GM23338 (cell line): Measurements from ENCODE around the gene SLC2A2. TPM values are rescaled to one million over a fixed set of nuclear protein-coding genes. Genes with fewer than 3 reads are reported as not detected.

Experiments used
- ATAC-seq: fragments of 200-7000 bp; cut with Tn5 transposase; 3 replicates; pipeline ENCODE4 v1.9.1; 2020
- DNase-seq: peaks from one replicate; pipeline ENCODE4 v3.0.0-alpha.2; 2015; ENCODE audit warnings: low spot score
- H2AFZ ChIP-seq: fragments of 200-600 bp; sonication (generic); 2 replicates; pipeline ENCODE4 v1.8.0; 2016; ENCODE audit warnings: antibody characterized with exemption, mild to moderate bottlenecking, moderate library complexity
- H3F3A ChIP-seq: fragments of 200-600 bp; sonication (generic); replicated peaks from 2 replicates; pipeline ENCODE4 v1.8.0; 2017; ENCODE audit warnings: antibody characterized with exemption, mixed run types, low read depth
- H3K27ac ChIP-seq: fragments of 200-600 bp; sonication (generic); 2 replicates; pipeline ENCODE4 v1.6.1; 2016; ENCODE audit warnings: low read depth
- H3K27me3 ChIP-seq: fragments of 200-600 bp; sonication (generic); 2 replicates; pipeline ENCODE4 v1.8.0; 2016; ENCODE audit warnings: mild to moderate bottlenecking, mixed run types, moderate library complexity; ENCODE audit not compliant: insufficient read depth
- H3K36me3 ChIP-seq: fragments of 200-600 bp; sonication (generic); 2 replicates; pipeline ENCODE4 v1.8.0; 2016; ENCODE audit warnings: mild to moderate bottlenecking; ENCODE audit not compliant: insufficient read depth
- H3K4me1 ChIP-seq: fragments of 200-600 bp; sonication (generic); 2 replicates; pipeline ENCODE4 v1.8.0; 2016; ENCODE audit warnings: mild to moderate bottlenecking, moderate library complexity; ENCODE audit not compliant: insufficient read depth
- H3K4me2 ChIP-seq: fragments of 200-600 bp; sonication (generic); 2 replicates; pipeline ENCODE4 v1.7.1; 2017; ENCODE audit warnings: mixed run types
- H3K4me3 ChIP-seq: fragments of 200-600 bp; sonication (generic); 2 replicates; pipeline ENCODE4 v1.6.1; 2016; ENCODE audit warnings: mixed run types
- H3K79me2 ChIP-seq: fragments of 200-600 bp; sonication (generic); replicated peaks from 2 replicates; pipeline ENCODE4 v1.8.0; 2017; ENCODE audit warnings: mild to moderate bottlenecking; ENCODE audit not compliant: insufficient read depth
- H3K9me2 ChIP-seq: fragments of 200-600 bp; sonication (generic); 2 replicates; pipeline ENCODE4 v1.8.0; 2017; ENCODE audit not compliant: insufficient read depth
- H4K20me1 ChIP-seq: fragments of 200-600 bp; sonication (generic); replicated peaks from 2 replicates; pipeline ENCODE4 v1.8.0; 2017; ENCODE audit warnings: mild to moderate bottlenecking; ENCODE audit not compliant: insufficient read depth
- H3K27ac Mint-ChIP-seq: 2 replicates; pipeline ENCODE4 v1.8.0; 2020; ENCODE audit warnings: inconsistent platforms, mild to moderate bottlenecking, moderate library complexity, mixed read lengths
- H3K27me3 Mint-ChIP-seq: 3 replicates; pipeline ENCODE4 v1.8.0; 2022; ENCODE audit warnings: low read depth, mild to moderate bottlenecking, moderate library complexity, mixed read lengths, inconsistent platforms; ENCODE audit not compliant: insufficient read depth, poor library complexity
- H3K36me3 Mint-ChIP-seq: 3 replicates; pipeline ENCODE4 v1.8.0; 2021; ENCODE audit warnings: low read depth, mild to moderate bottlenecking, inconsistent platforms, moderate library complexity, mixed read lengths
- H3K4me1 Mint-ChIP-seq: 3 replicates; pipeline ENCODE4 v1.8.0; 2020; ENCODE audit warnings: mild to moderate bottlenecking, inconsistent platforms, mixed read lengths
- H3K4me3 Mint-ChIP-seq: 3 replicates; pipeline ENCODE4 v1.8.0; 2021; ENCODE audit warnings: moderate library complexity, mild to moderate bottlenecking, inconsistent platforms, mixed read lengths
- H3K9me3 Mint-ChIP-seq: 3 replicates; pipeline ENCODE4 v1.8.0; 2020; ENCODE audit warnings: moderate library complexity, mild to moderate bottlenecking, inconsistent platforms, mixed read lengths
- CREB1 ChIP-seq: fragments of 250-450 bp; sonication (Bioruptor Pico); IDR thresholded peaks from 2 replicates; pipeline ENCODE4 v1.5.0; 2020; ENCODE audit warnings: low read depth, mild to moderate bottlenecking, moderate library complexity
- EZH2 ChIP-seq: fragments of 200-600 bp; sonication (generic); IDR thresholded peaks from one replicate; pipeline ENCODE4 v1.8.0; 2017; ENCODE audit warnings: antibody characterized with exemption, mild to moderate bottlenecking, low read depth; ENCODE audit not compliant: unreplicated experiment
- EZH2phosphoT487 ChIP-seq: fragments of 200-600 bp; sonication (generic); IDR thresholded peaks from one replicate; pipeline ENCODE4 v1.8.1; 2018; ENCODE audit warnings: antibody characterized with exemption; ENCODE audit not compliant: unreplicated experiment
- NANOG ChIP-seq: IDR thresholded peaks from 2 replicates; pipeline ENCODE4 v1.6.1; 2016; ENCODE audit warnings: antibody characterized with exemption, borderline replicate concordance
- POLR2AphosphoS5 ChIP-seq: IDR thresholded peaks from 2 replicates; pipeline ENCODE4 v1.6.1; 2016; ENCODE audit warnings: antibody characterized with exemption, low read depth
- ZNF114 ChIP-seq: fragments of 250-450 bp; sonication (Bioruptor Pico); IDR thresholded peaks from 2 replicates; pipeline ENCODE4 v1.5.0; 2020; ENCODE audit warnings: mild to moderate bottlenecking, moderate library complexity
- ZNF331 ChIP-seq: fragments of 250-450 bp; sonication (Bioruptor Pico); IDR thresholded peaks from 2 replicates; pipeline ENCODE4 v1.5.0; 2020; ENCODE audit warnings: low read depth, mild to moderate bottlenecking, moderate library complexity
- polyA plus RNA-seq: library from polyadenylated mRNA; unstranded; fragments of >200 nt; fragmentation: Nextera tagmentation; extraction: Ambion mirVana; gene quantifications from 2 replicates; pipeline ENCODE4 v1.2.1, GENCODE V29; 2016
- total RNA-seq: library from RNA; depleted of rRNA; stranded (reverse); fragments of >200 nt; shearing (Covaris generic); gene quantifications from 2 replicates; pipeline ENCODE4 v1.2.3, GENCODE V29; 2014
- TF ChIP-seq, protein P1 (sequence below): IDR thresholded peaks from one replicate; pipeline ENCODE4 v1.6.1; 2018; ENCODE audit warnings: antibody characterized with exemption; ENCODE audit not compliant: unreplicated experiment
- TF ChIP-seq, protein P2 (sequence below): fragments of 250-450 bp; sonication (Bioruptor Pico); IDR thresholded peaks from 2 replicates; pipeline ENCODE4 v1.5.0; 2020; ENCODE audit warnings: mild to moderate bottlenecking, moderate library complexity
- TF ChIP-seq, protein P3 (sequence below), 2 experiments: fragments of 200-600 bp in 1 of 2; sonication (generic) in 1 of 2; conservative IDR thresholded peaks; 2 replicates each; pipeline versions ENCODE4 v1.5.1 to v1.6.1; 2016 to 2017; ENCODE audit warnings: antibody characterized with exemption in 2 of 2, low read depth in 2 of 2, mild to moderate bottlenecking in 2 of 2, moderate library complexity in 1 of 2

The SLC2A2 gene
- total and polyA plus RNA-seq, 2 experiments from 2014 or later = not detected

DNA sequence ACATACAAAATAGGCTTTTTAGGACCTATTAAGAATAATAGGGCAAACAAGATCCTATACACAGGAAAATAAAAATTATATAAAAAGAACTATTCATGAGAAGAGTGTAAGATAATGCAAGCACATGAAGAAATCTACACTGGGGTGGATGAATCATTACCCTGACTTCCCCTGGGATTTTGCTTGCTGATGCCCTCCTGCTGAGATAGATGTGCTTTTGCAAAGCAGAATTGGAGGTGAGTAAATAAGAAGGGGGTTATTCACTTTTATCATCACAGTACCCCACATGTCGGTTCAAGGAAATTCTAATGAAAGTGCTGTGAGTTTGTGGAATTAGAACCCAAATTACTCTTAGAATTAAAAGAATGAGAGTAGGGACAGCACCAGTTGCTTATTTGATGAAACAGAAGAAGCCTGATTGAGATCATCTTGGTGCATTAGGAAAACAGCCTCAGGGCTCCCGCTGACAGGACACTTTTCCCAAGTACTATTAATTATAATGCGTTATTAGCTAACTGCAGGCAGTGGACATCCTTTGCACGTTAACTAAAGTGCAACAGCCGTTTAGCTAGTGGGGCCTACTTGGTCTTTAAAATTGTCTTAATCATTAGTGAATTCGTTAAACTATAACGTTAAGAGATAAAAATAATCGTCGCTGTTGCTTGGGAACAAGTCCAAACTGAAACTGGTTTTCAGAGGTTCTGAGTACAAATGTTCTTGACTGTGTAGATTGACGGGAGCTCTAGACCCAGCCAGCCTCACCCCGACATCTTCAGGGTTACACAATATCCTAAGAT, 48.4 kb downstream of the SLC2A2 start:
- no peak overlapping the region for H3K4me3 ChIP-seq
- TF ChIP-seq CREB1 (CRISPR knock-in tag) (no peak), POLR2AphosphoS5 (no peak), NANOG (no peak), ZNF114 (CRISPR knock-in tag) (no peak), ZNF331 (no peak), EZH2 (no peak)
- TF ChIP-seq, protein P1, sequence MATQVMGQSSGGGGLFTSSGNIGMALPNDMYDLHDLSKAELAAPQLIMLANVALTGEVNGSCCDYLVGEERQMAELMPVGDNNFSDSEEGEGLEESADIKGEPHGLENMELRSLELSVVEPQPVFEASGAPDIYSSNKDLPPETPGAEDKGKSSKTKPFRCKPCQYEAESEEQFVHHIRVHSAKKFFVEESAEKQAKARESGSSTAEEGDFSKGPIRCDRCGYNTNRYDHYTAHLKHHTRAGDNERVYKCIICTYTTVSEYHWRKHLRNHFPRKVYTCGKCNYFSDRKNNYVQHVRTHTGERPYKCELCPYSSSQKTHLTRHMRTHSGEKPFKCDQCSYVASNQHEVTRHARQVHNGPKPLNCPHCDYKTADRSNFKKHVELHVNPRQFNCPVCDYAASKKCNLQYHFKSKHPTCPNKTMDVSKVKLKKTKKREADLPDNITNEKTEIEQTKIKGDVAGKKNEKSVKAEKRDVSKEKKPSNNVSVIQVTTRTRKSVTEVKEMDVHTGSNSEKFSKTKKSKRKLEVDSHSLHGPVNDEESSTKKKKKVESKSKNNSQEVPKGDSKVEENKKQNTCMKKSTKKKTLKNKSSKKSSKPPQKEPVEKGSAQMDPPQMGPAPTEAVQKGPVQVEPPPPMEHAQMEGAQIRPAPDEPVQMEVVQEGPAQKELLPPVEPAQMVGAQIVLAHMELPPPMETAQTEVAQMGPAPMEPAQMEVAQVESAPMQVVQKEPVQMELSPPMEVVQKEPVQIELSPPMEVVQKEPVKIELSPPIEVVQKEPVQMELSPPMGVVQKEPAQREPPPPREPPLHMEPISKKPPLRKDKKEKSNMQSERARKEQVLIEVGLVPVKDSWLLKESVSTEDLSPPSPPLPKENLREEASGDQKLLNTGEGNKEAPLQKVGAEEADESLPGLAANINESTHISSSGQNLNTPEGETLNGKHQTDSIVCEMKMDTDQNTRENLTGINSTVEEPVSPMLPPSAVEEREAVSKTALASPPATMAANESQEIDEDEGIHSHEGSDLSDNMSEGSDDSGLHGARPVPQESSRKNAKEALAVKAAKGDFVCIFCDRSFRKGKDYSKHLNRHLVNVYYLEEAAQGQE = no peak
- no peak for ATAC-seq

DNA sequence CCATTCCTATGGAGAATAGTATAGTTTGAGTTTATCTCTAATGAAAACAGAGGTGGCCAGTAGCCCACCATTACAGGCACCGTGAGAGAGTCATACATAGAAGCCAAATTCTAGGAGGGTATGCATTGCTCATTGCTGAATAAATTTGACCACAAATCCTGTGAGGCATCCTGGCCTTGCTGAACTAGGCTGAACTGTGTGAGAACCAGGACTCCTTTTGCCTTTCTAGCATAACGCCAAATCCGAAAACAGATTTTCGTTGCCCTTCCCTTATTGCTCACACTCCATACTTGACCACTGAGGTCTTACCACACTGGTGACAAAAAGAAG, 50.4 kb downstream of the SLC2A2 start:
- H3K27ac Mint-ChIP-seq = no peak overlapping the region
- Histone ChIP-seq H3K4me3 (no peak overlapping the region), H3K9me2 (peaks cover 7% of the 10 kb centered on the region), H3K4me1 (no peaks in the 10 kb centered on the region), H3K27ac (no peak overlapping the region), H4K20me1 (no peaks in the 10 kb centered on the region), H3F3A (no peaks in the 10 kb centered on the region), H3K36me3 (no peaks in the 10 kb centered on the region), H3K4me2 (no peak overlapping the region), H2AFZ (no peak overlapping the region), H3K27me3 (no peaks in the 10 kb centered on the region), H3K79me2 (no peaks in the 10 kb centered on the region)
- H3K9me3 Mint-ChIP-seq = no peaks in the 10 kb centered on the region; the same call in 2 of the 3 replicates
- H3K4me3 Mint-ChIP-seq = no peak overlapping the region
- no peak for DNase-seq
- no peak for ATAC-seq
- no peaks in the 10 kb centered on the region for H3K27me3 Mint-ChIP-seq
- H3K4me1 Mint-ChIP-seq = peaks cover 8% of the 10 kb centered on the region
- H3K36me3 Mint-ChIP-seq = no peaks in the 10 kb centered on the region
- TF ChIP-seq, protein P2, sequence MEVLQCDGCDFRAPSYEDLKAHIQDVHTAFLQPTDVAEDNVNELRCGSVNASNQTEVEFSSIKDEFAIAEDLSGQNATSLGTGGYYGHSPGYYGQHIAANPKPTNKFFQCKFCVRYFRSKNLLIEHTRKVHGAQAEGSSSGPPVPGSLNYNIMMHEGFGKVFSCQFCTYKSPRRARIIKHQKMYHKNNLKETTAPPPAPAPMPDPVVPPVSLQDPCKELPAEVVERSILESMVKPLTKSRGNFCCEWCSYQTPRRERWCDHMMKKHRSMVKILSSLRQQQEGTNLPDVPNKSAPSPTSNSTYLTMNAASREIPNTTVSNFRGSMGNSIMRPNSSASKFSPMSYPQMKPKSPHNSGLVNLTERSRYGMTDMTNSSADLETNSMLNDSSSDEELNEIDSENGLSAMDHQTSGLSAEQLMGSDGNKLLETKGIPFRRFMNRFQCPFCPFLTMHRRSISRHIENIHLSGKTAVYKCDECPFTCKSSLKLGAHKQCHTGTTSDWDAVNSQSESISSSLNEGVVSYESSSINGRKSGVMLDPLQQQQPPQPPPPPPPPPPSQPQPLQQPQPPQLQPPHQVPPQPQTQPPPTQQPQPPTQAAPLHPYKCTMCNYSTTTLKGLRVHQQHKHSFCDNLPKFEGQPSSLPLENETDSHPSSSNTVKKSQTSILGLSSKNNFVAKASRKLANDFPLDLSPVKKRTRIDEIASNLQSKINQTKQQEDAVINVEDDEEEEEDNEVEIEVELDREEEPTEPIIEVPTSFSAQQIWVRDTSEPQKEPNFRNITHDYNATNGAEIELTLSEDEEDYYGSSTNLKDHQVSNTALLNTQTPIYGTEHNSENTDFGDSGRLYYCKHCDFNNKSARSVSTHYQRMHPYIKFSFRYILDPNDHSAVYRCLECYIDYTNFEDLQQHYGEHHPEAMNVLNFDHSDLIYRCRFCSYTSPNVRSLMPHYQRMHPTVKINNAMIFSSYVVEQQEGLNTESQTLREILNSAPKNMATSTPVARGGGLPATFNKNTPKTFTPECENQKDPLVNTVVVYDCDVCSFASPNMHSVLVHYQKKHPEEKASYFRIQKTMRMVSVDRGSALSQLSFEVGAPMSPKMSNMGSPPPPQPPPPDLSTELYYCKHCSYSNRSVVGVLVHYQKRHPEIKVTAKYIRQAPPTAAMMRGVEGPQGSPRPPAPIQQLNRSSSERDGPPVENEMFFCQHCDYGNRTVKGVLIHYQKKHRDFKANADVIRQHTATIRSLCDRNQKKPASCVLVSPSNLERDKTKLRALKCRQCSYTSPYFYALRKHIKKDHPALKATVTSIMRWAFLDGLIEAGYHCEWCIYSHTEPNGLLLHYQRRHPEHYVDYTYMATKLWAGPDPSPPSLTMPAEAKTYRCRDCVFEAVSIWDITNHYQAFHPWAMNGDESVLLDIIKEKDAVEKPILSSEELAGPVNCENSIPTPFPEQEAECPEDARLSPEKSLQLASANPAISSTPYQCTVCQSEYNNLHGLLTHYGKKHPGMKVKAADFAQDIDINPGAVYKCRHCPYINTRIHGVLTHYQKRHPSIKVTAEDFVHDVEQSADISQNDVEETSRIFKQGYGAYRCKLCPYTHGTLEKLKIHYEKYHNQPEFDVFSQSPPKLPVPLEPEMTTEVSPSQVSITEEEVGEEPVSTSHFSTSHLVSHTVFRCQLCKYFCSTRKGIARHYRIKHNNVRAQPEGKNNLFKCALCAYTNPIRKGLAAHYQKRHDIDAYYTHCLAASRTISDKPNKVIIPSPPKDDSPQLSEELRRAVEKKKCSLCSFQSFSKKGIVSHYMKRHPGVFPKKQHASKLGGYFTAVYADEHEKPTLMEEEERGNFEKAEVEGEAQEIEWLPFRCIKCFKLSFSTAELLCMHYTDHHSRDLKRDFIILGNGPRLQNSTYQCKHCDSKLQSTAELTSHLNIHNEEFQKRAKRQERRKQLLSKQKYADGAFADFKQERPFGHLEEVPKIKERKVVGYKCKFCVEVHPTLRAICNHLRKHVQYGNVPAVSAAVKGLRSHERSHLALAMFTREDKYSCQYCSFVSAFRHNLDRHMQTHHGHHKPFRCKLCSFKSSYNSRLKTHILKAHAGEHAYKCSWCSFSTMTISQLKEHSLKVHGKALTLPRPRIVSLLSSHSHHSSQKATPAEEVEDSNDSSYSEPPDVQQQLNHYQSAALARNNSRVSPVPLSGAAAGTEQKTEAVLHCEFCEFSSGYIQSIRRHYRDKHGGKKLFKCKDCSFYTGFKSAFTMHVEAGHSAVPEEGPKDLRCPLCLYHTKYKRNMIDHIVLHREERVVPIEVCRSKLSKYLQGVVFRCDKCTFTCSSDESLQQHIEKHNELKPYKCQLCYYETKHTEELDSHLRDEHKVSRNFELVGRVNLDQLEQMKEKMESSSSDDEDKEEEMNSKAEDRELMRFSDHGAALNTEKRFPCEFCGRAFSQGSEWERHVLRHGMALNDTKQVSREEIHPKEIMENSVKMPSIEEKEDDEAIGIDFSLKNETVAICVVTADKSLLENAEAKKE (CRISPR knock-in tag) = no peak
- TF ChIP-seq, protein P3, sequence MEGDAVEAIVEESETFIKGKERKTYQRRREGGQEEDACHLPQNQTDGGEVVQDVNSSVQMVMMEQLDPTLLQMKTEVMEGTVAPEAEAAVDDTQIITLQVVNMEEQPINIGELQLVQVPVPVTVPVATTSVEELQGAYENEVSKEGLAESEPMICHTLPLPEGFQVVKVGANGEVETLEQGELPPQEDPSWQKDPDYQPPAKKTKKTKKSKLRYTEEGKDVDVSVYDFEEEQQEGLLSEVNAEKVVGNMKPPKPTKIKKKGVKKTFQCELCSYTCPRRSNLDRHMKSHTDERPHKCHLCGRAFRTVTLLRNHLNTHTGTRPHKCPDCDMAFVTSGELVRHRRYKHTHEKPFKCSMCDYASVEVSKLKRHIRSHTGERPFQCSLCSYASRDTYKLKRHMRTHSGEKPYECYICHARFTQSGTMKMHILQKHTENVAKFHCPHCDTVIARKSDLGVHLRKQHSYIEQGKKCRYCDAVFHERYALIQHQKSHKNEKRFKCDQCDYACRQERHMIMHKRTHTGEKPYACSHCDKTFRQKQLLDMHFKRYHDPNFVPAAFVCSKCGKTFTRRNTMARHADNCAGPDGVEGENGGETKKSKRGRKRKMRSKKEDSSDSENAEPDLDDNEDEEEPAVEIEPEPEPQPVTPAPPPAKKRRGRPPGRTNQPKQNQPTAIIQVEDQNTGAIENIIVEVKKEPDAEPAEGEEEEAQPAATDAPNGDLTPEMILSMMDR (conservative IDR thresholded peaks at IDR 0.05; ENCODE audit: low read depth in 2 of 2) = no peak
- no peak for TF ChIP-seq EZH2phosphoT487
- TF ChIP-seq ZNF331 = no peak
- no peak for TF ChIP-seq ZNF114 (CRISPR knock-in tag)
- no peak for TF ChIP-seq NANOG

More for the DNA sequence above, 48.4 kb downstream of the SLC2A2 start:
- Mint-ChIP-seq H3K27ac (no peak overlapping the region), H3K4me3 (no peak overlapping the region), H3K4me1 (peaks cover 8% of the 10 kb centered on the region), H3K9me3 (no peaks in the 10 kb centered on the region), H3K36me3 (no peaks in the 10 kb centered on the region), H3K27me3 (no peaks in the 10 kb centered on the region)
- Histone ChIP-seq H3K9me2 (peaks cover 7% of the 10 kb centered on the region), H3K79me2 (no peaks in the 10 kb centered on the region), H3F3A (no peaks in the 10 kb centered on the region), H3K27ac (no peak overlapping the region), H4K20me1 (no peaks in the 10 kb centered on the region), H2AFZ (no peak overlapping the region), H3K4me2 (no peak overlapping the region), H3K36me3 (no peaks in the 10 kb centered on the region), H3K27me3 (no peaks in the 10 kb centered on the region), H3K4me1 (no peaks in the 10 kb centered on the region)
- DNase-seq = no peak
